WTC11 (cell line): ENCODE results near the gene SNX7. TPM values are rescaled to one million over a fixed set of nuclear protein-coding genes. Genes with fewer than 3 reads are reported as not detected.

Experiments used
- ATAC-seq: fragments of 200-7000 bp; cut with Tn5 transposase; 2 replicates; pipeline ENCODE4 v1.10.0; 2021; ENCODE audit warnings: mild to moderate bottlenecking, moderate library complexity
- CTCF ChIA-PET: fragments of 300-600 bp; sonication (Branson Sonifier 250); formaldehyde crosslinking; loops from one replicate; lab custom pipeline; 2021; ENCODE audit warnings: antibody characterized with exemption; lab: Charles Lee
- POLR2A ChIA-PET: fragments of 350-600 bp; sonication (Branson Sonifier 250); formaldehyde crosslinking; loops from one replicate; lab custom pipeline; 2021; ENCODE audit warnings: antibody characterized with exemption; lab: Charles Lee
- DNase-seq: peaks from one replicate; pipeline ENCODE4 v3.0.0; 2021; ENCODE audit warnings: low spot score
- H3K27ac Mint-ChIP-seq: 2 replicates; pipeline ENCODE4 v1.8.0; 2021; ENCODE audit warnings: mixed read lengths
- H3K27me3 Mint-ChIP-seq: 2 replicates; pipeline ENCODE4 v1.8.0; 2021; ENCODE audit warnings: low read depth, mild to moderate bottlenecking, moderate library complexity, mixed read lengths
- H3K36me3 Mint-ChIP-seq: 2 replicates; pipeline ENCODE4 v1.8.0; 2021; ENCODE audit warnings: mixed read lengths
- H3K4me1 Mint-ChIP-seq: 2 replicates; pipeline ENCODE4 v1.8.0; 2022; ENCODE audit warnings: mixed read lengths
- H3K4me3 Mint-ChIP-seq: 2 replicates; pipeline ENCODE4 v1.8.0; 2021; ENCODE audit warnings: mild to moderate bottlenecking, moderate library complexity, mixed read lengths
- H3K9me3 Mint-ChIP-seq: 2 replicates; pipeline ENCODE4 v1.8.0; 2021; ENCODE audit warnings: mixed read lengths
- ATF2 ChIP-seq: sonication (generic); formaldehyde crosslinking; IDR thresholded peaks from 2 replicates; pipeline ENCODE4 v1.8.1; 2022; ENCODE audit warnings: low read depth, missing genetic modification reagents, borderline replicate concordance
- E2F1 ChIP-seq: sonication (generic); formaldehyde crosslinking; IDR thresholded peaks from 2 replicates; pipeline ENCODE4 v1.8.0; 2022; ENCODE audit warnings: mild to moderate bottlenecking, missing genetic modification reagents
- EMX1 ChIP-seq: fragments of 250-450 bp; sonication (Bioruptor Pico); IDR thresholded peaks from 2 replicates; pipeline ENCODE4 v1.8.0; 2021; ENCODE audit warnings: mild to moderate bottlenecking
- HMGXB4 ChIP-seq: sonication (generic); formaldehyde crosslinking; IDR thresholded peaks from 2 replicates; pipeline ENCODE4 v1.8.1; 2023; ENCODE audit warnings: mild to moderate bottlenecking, moderate library complexity, missing genetic modification reagents
- MLX ChIP-seq: sonication (generic); formaldehyde crosslinking; IDR thresholded peaks from 2 replicates; pipeline ENCODE4 v1.8.1; 2023; ENCODE audit warnings: mild to moderate bottlenecking, missing genetic modification reagents, moderate library complexity
- NR3C1 ChIP-seq: sonication (generic); formaldehyde crosslinking; conservative IDR thresholded peaks from 2 replicates; pipeline ENCODE4 v1.8.1; 2023; ENCODE audit warnings: low read depth, mild to moderate bottlenecking, missing genetic modification reagents
- SMAD3 ChIP-seq: sonication (generic); formaldehyde crosslinking; IDR thresholded peaks from 2 replicates; pipeline ENCODE4 v1.8.0; 2022; ENCODE audit warnings: missing genetic modification reagents, mild to moderate bottlenecking, borderline replicate concordance
- SMAD4 ChIP-seq: sonication (generic); formaldehyde crosslinking; IDR thresholded peaks from 2 replicates; pipeline ENCODE4 v1.8.0; 2022; ENCODE audit warnings: mild to moderate bottlenecking, missing genetic modification reagents
- TCF7 ChIP-seq: sonication (generic); formaldehyde crosslinking; IDR thresholded peaks from 2 replicates; pipeline ENCODE4 v1.8.0; 2022; ENCODE audit warnings: mild to moderate bottlenecking, low read depth, missing genetic modification reagents, moderate library complexity
- TP53 ChIP-seq: sonication (generic); formaldehyde crosslinking; IDR thresholded peaks from 2 replicates; pipeline ENCODE4 v1.8.1; 2023; ENCODE audit warnings: mild to moderate bottlenecking, missing genetic modification reagents
- USF2 ChIP-seq: sonication (generic); formaldehyde crosslinking; IDR thresholded peaks from 2 replicates; pipeline ENCODE4 v1.8.1; 2023; ENCODE audit warnings: mild to moderate bottlenecking, missing genetic modification reagents, moderate library complexity
- ZBTB21 ChIP-seq: sonication (generic); formaldehyde crosslinking; IDR thresholded peaks from 2 replicates; pipeline ENCODE4 v1.8.1; 2023; ENCODE audit warnings: mild to moderate bottlenecking, missing genetic modification reagents, borderline replicate concordance
- ZNF219 ChIP-seq: sonication (generic); formaldehyde crosslinking; IDR thresholded peaks from 2 replicates; pipeline ENCODE4 v1.8.0; 2023; ENCODE audit warnings: missing genetic modification reagents, mild to moderate bottlenecking, borderline replicate concordance
- ZNF317 ChIP-seq: sonication (generic); formaldehyde crosslinking; IDR thresholded peaks from 2 replicates; pipeline ENCODE4 v1.8.1; 2023; ENCODE audit warnings: low read depth, mild to moderate bottlenecking, moderate library complexity, missing genetic modification reagents, borderline replicate concordance
- ZNF396 ChIP-seq: fragments of 250-450 bp; sonication (Bioruptor Pico); IDR thresholded peaks from 2 replicates; pipeline ENCODE4 v1.8.0; 2021; ENCODE audit warnings: mild to moderate bottlenecking, moderate library complexity, borderline replicate concordance
- total RNA-seq: library from RNA; stranded (reverse); gene quantifications from 3 replicates; pipeline ENCODE4 v1.2.3, GENCODE V29; 2021
- TF ChIP-seq, protein P1 (sequence below): fragments of 250-450 bp; sonication (Bioruptor Pico); conservative IDR thresholded peaks from 2 replicates; pipeline ENCODE4 v1.9.0; 2021; ENCODE audit warnings: mild to moderate bottlenecking
- TF ChIP-seq, protein P2 (sequence below): sonication (generic); formaldehyde crosslinking; IDR thresholded peaks from 2 replicates; pipeline ENCODE4 v1.8.1; 2022; ENCODE audit warnings: missing genetic modification reagents, borderline replicate concordance
- TF ChIP-seq, protein P3 (sequence below): fragments of 200-600 bp; IDR thresholded peaks from 2 replicates; pipeline ENCODE4 v1.8.0; 2022; ENCODE audit warnings: antibody characterized with exemption
- TF ChIP-seq, protein P4 (sequence below): sonication (generic); formaldehyde crosslinking; IDR thresholded peaks from 2 replicates; pipeline ENCODE4 v1.8.1; 2023; ENCODE audit warnings: mild to moderate bottlenecking, missing genetic modification reagents

Gene SNX7
- total RNA-seq, 1 experiment from 2014 or later = 15.7 TPM

GRCh38 chr1:98698625-98699024 lies 37.1 kb downstream of the SNX7 start (continued):
- TF ChIP-seq, protein P1, sequence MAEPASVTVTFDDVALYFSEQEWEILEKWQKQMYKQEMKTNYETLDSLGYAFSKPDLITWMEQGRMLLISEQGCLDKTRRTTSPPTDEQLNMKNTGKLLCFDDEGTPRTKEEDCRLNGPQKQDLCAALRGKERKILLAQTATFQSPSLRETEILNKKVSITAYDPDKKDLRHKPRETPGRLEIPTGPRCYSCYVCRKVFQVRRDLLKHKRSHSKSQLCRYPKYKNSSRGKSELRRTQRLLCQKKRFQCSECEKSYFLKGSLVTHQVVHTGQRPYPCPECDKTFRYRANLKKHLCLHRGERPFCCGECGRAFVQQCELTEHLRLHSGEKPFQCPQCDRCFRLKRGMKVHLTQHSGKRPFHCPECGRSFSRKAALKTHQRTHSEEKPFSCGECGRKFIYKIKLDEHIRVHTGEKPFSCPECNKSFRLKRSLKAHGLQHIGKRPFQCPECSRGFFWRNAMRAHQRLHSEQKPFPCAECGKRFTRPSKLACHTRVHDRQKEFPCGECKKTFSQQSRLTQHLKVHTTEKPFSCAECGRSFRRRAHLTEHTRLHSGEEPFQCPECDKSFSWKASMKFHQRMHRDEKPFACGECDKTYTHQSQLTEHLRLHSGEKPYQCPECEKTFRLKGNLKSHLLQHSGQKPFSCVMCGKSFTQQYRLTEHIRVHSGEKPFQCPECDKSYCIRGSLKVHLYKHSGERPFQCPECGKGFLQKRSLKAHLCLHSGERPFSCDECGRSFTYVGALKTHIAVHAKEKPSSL (CRISPR knock-in tag) = no peak
- no peak for TF ChIP-seq NR3C1
- TF ChIP-seq E2F1 (CRISPR knock-in tag) = no peak
- no peak for TF ChIP-seq USF2
- no peak for TF ChIP-seq ATF2 (CRISPR knock-in tag)
- no peak for TF ChIP-seq ZNF396 (CRISPR knock-in tag)
- TF ChIP-seq, protein P2, sequence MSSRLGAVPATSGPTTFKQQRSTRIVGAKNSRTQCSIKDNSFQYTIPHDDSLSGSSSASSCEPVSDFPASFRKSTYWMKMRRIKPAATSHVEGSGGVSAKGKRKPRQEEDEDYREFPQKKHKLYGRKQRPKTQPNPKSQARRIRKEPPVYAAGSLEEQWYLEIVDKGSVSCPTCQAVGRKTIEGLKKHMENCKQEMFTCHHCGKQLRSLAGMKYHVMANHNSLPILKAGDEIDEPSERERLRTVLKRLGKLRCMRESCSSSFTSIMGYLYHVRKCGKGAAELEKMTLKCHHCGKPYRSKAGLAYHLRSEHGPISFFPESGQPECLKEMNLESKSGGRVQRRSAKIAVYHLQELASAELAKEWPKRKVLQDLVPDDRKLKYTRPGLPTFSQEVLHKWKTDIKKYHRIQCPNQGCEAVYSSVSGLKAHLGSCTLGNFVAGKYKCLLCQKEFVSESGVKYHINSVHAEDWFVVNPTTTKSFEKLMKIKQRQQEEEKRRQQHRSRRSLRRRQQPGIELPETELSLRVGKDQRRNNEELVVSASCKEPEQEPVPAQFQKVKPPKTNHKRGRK (CRISPR knock-in tag) = no peak
- no peak for TF ChIP-seq EMX1 (CRISPR knock-in tag)

DNA sequence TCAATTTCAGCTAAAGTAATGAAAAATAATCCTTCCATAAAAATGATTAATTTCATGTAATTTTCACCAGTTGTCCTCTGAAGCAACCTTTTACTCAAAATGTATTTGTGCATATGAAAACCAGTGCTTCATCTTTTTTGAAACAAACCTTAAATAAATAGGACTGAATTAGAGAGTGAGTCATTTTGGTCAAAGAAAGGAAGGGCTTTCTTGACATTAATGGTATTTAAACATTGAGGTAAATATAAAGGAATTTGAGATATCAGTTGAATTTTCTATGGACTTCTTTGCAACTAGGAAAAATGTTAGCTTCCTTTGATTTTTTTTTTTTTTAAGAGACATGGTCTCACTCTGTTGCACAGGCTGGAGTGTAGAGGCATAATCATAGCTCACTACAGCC lies 38.7 kb downstream of the SNX7 start:
- H3K9me3 Mint-ChIP-seq = no peaks in the 10 kb centered on the region
- no peaks in the 10 kb centered on the region for H3K36me3 Mint-ChIP-seq
- POLR2A ChIA-PET = no interaction called here
- DNase-seq (no peak), ATAC-seq (no peak)
- H3K27ac Mint-ChIP-seq = no peak overlapping the region
- no peaks in the 10 kb centered on the region for H3K4me1 Mint-ChIP-seq
- CTCF ChIA-PET = interaction anchor here (1.5 kb wide), 1 partner anchor 21 kb away, joined by 4 read pairs; no protein-coding TSS in a partner anchor
- H3K27me3 Mint-ChIP-seq = no peaks in the 10 kb centered on the region
- no peak overlapping the region for H3K4me3 Mint-ChIP-seq
- TF ChIP-seq SMAD4 (no peak), ZNF396 (CRISPR knock-in tag) (no peak), ATF2 (CRISPR knock-in tag) (no peak), HMGXB4 (no peak), SMAD3 (CRISPR knock-in tag) (no peak), ZBTB21 (no peak), ZNF317 (CRISPR knock-in tag) (no peak), TP53 (no peak), ZNF219 (CRISPR knock-in tag) (no peak), TCF7 (CRISPR knock-in tag) (no peak), MLX (no peak)
- TF ChIP-seq, protein P3, sequence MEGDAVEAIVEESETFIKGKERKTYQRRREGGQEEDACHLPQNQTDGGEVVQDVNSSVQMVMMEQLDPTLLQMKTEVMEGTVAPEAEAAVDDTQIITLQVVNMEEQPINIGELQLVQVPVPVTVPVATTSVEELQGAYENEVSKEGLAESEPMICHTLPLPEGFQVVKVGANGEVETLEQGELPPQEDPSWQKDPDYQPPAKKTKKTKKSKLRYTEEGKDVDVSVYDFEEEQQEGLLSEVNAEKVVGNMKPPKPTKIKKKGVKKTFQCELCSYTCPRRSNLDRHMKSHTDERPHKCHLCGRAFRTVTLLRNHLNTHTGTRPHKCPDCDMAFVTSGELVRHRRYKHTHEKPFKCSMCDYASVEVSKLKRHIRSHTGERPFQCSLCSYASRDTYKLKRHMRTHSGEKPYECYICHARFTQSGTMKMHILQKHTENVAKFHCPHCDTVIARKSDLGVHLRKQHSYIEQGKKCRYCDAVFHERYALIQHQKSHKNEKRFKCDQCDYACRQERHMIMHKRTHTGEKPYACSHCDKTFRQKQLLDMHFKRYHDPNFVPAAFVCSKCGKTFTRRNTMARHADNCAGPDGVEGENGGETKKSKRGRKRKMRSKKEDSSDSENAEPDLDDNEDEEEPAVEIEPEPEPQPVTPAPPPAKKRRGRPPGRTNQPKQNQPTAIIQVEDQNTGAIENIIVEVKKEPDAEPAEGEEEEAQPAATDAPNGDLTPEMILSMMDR = no peak
- TF ChIP-seq, protein P4, sequence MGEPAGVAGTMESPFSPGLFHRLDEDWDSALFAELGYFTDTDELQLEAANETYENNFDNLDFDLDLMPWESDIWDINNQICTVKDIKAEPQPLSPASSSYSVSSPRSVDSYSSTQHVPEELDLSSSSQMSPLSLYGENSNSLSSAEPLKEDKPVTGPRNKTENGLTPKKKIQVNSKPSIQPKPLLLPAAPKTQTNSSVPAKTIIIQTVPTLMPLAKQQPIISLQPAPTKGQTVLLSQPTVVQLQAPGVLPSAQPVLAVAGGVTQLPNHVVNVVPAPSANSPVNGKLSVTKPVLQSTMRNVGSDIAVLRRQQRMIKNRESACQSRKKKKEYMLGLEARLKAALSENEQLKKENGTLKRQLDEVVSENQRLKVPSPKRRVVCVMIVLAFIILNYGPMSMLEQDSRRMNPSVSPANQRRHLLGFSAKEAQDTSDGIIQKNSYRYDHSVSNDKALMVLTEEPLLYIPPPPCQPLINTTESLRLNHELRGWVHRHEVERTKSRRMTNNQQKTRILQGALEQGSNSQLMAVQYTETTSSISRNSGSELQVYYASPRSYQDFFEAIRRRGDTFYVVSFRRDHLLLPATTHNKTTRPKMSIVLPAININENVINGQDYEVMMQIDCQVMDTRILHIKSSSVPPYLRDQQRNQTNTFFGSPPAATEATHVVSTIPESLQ (CRISPR knock-in tag) = no peak
